Mucosa of descending colon (tissue), 3 donors: Measurements from ENCODE around the gene COBL. TPM values are rescaled to one million over a fixed set of nuclear protein-coding genes. Genes with fewer than 3 reads are reported as not detected.

ENCODE experiments used
- ATAC-seq: fragments of 200-7000 bp; cut with Tn5 transposase; one replicate; pipeline ENCODE4 v1.9.1; 2020; ENCODE audit warnings: mild to moderate bottlenecking, moderate library complexity
- DNase-seq, 3 donors: peaks; one replicate each; pipeline ENCODE4 v3.0.0-alpha.2; 2020
- H3K36me3 ChIP-seq: fragments of 200-600 bp; one replicate; pipeline ENCODE4 v1.8.0; 2021; ENCODE audit warnings: low read depth, mild to moderate bottlenecking
- H3K4me1 ChIP-seq: fragments of 200-600 bp; one replicate; pipeline ENCODE4 v1.8.0; 2021; ENCODE audit warnings: low read depth, mild to moderate bottlenecking
- H3K4me3 ChIP-seq: fragments of 200-600 bp; one replicate; pipeline ENCODE4 v1.8.0; 2021; ENCODE audit warnings: mild to moderate bottlenecking
- H3K9me3 ChIP-seq: fragments of 200-600 bp; one replicate; pipeline ENCODE4 v1.8.0; 2021; ENCODE audit warnings: mild to moderate bottlenecking
- intact Hi-C, 2 donors: fragments of 100-400 bp; cut with DNase I in 1 of 2; cut with micrococcal nuclease in 1 of 2; formaldehyde crosslinking; loops; one replicate each; pipeline versions ENCODE4 v1.11.0 to v1.11.1; 2022; cut with DNase I, micrococcal nuclease
- total RNA-seq, 3 donors: library from RNA; stranded (reverse); fragmentation: NEBNext Ultra II Directional in 2 of 3; extraction: Animal tissue kit (Norgen Biotek cat#: 25700) in 2 of 3; gene quantifications; one replicate each; pipeline versions ENCODE4 v1.2.1 to v1.2.4, GENCODE V29; 2021 to 2023
- TF ChIP-seq, protein P1 (sequence below): fragments of 200-600 bp; IDR thresholded peaks from one replicate; pipeline ENCODE4 v1.8.0; 2022; ENCODE audit warnings: antibody characterized with exemption, mild to moderate bottlenecking
- donor health status: DM: no; HTN: no; CAD: no; lungs with moderate emphysema.
- donor health status: DM: no; HTN: no; CAD: no.
- donor health status: DM: no; HTN: yes; CAD: no.

COBL gene
- total RNA-seq, 3 donors from 2014 or later = 48.6 to 91.8 (median 56.6) TPM

DNA sequence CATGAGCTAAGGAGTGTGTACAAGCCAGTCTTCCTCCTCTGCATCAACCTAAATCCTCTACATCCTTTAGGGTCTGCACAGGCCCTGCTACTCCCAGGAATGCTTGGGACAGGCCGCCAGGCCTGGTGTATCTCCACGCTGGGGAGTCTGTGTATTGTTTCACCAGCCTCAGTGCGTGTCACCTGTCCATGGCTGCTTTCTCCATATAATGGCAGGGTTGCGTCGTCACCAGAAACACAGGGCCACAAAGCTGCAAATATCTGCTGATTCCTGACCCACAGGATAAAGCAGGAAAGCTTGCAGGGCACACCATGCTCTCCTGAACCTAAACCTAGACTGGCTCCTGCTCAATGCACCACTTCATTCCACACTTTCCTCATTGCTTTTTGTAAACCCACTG, 45.6 kb downstream of the COBL start:
- H3K4me1 ChIP-seq = peaks cover 4% of the 10 kb centered on the region
- H3K36me3 ChIP-seq = no peaks in the 10 kb centered on the region
- ATAC-seq (no peak), DNase-seq (no peak)
- H3K4me3 ChIP-seq = no peak overlapping the region
- TF ChIP-seq, protein P1, sequence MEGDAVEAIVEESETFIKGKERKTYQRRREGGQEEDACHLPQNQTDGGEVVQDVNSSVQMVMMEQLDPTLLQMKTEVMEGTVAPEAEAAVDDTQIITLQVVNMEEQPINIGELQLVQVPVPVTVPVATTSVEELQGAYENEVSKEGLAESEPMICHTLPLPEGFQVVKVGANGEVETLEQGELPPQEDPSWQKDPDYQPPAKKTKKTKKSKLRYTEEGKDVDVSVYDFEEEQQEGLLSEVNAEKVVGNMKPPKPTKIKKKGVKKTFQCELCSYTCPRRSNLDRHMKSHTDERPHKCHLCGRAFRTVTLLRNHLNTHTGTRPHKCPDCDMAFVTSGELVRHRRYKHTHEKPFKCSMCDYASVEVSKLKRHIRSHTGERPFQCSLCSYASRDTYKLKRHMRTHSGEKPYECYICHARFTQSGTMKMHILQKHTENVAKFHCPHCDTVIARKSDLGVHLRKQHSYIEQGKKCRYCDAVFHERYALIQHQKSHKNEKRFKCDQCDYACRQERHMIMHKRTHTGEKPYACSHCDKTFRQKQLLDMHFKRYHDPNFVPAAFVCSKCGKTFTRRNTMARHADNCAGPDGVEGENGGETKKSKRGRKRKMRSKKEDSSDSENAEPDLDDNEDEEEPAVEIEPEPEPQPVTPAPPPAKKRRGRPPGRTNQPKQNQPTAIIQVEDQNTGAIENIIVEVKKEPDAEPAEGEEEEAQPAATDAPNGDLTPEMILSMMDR = no peak
- H3K9me3 ChIP-seq = no peaks in the 10 kb centered on the region
- intact Hi-C loops = no loop called here

DNA sequence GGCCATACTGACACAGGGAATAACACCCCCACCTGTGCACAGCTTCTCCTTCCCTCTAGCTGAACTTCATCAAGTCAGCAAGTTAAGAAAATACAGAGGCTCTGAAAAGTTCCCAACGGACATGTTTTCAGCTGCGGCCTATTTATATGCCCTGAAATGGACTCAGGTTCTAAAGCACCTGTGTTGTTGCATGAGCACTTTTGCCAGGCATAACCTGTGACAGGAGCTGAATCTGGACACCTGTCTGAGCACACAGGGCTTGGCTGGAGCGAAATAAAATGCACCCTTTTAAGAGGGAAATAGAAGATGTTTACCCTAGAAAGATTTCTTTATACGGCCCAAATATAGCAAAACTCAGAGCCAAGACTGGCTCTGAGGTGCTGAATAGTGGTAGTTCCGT, 46.7 kb downstream of the COBL start:
- DNase-seq (no peak), ATAC-seq (no peak)
- no peak overlapping the region for H3K4me3 ChIP-seq
- H3K36me3 ChIP-seq = no peaks in the 10 kb centered on the region
- intact Hi-C loops = no loop called here
- peaks cover 13% of the 10 kb centered on the region for H3K4me1 ChIP-seq
- TF ChIP-seq, protein P1 = no peak
- H3K9me3 ChIP-seq = no peaks in the 10 kb centered on the region

DNA sequence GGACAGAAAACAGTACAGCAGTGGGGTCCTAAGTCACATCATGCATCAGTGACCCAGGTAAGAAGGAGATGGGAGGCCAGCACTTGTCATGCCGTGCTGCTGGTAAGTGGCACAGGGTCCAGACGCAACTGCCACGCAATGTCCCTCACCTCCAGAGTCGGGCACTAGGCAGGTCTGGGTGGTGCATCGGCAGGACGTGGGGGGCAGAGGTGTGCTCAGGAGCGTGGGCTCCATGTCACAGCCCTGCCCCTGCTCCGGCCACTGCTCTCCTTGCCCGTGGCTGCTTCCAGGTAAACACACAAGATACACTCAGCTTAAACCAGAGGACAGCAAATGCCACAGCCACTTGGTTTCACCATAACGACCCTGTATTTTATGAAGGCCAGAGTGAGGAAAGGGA, 47.3 kb downstream of the COBL start:
- no peak overlapping the region for H3K4me3 ChIP-seq
- no peaks in the 10 kb centered on the region for H3K9me3 ChIP-seq
- H3K4me1 ChIP-seq = peaks cover 19% of the 10 kb centered on the region
- TF ChIP-seq, protein P1 = no peak
- no peaks in the 10 kb centered on the region for H3K36me3 ChIP-seq
- intact Hi-C loops = no loop called here
- DNase-seq (no peak), ATAC-seq (no peak)

DNA sequence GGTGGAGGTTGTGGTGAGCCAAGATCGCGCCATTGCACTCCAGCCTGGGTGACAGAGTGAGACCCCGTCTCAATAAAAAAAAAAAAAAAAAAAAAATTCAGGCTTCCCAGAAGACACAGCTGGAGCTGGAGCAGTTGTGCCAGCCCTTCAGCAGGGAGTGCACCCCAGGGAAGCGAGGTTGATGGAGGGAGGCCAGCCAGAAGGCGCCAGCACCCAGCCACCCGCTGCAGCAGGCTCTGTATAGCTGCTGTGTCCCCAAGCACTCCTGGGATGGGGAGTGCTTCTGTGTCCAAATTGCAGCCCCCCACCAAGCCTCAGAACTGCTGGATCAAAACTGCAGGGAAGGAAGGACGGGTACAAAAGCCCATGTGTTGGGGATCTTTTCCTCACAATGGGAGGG, 47.8 kb downstream of the COBL start:
- ATAC-seq (no peak), DNase-seq (no peak)
- Histone ChIP-seq H3K4me3 (no peak overlapping the region), H3K9me3 (no peaks in the 10 kb centered on the region), H3K4me1 (peaks cover 22% of the 10 kb centered on the region), H3K36me3 (no peaks in the 10 kb centered on the region)
- intact Hi-C loops = no loop called here
- TF ChIP-seq, protein P1 = no peak

DNA sequence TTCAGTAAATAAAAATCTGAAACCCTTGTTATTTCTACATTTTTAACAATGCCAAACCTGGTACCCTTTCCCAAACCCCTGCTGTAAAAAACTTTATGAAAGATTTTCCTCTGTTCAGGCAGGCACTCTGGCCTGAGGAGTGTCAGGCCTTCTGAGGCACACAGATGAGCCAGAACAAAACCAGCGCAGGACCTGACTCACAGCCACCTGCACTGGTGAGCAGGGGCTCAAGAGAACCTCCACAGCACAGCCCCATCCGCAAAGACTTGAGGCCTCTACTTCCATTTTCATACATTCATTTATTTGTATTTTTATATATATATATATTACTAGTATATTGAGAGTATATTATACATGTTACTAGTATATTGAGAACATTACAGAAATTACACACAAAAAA, 49.4 kb downstream of the COBL start:
- Histone ChIP-seq H3K9me3 (no peaks in the 10 kb centered on the region), H3K36me3 (no peaks in the 10 kb centered on the region), H3K4me3 (no peak overlapping the region), H3K4me1 (peaks cover 34% of the 10 kb centered on the region)
- intact Hi-C loops = no loop called here
- no peak for ATAC-seq
- DNase-seq = no peak
- TF ChIP-seq, protein P1 = no peak
